Hepatocyte (in vitro differentiated cells): Measurements from ENCODE around the gene SH3BGRL2. TPM values are rescaled to one million over a fixed set of nuclear protein-coding genes. Genes with fewer than 3 reads are reported as not detected.

Source experiments
- DNase-seq: peaks from one replicate; pipeline ENCODE4 v3.0.0-alpha.2; 2016; ENCODE audit warnings: low spot score
- H2AFZ ChIP-seq: fragments of 200-600 bp; sonication (generic); 2 replicates; pipeline ENCODE4 v1.6.0; 2016; ENCODE audit warnings: antibody characterized with exemption, mild to moderate bottlenecking
- H3K27ac ChIP-seq: fragments of 200-600 bp; sonication (generic); 2 replicates; pipeline ENCODE4 v1.5.1; 2016; ENCODE audit warnings: mild to moderate bottlenecking
- H3K27me3 ChIP-seq: fragments of 200-600 bp; sonication (generic); 2 replicates; pipeline ENCODE4 v1.6.1; 2016
- H3K36me3 ChIP-seq: fragments of 200-600 bp; sonication (generic); replicated peaks from 2 replicates; pipeline ENCODE4 v1.5.1; 2016; ENCODE audit warnings: low read depth; ENCODE audit not compliant: insufficient read depth
- H3K4me1 ChIP-seq: fragments of 200-600 bp; sonication (generic); 2 replicates; pipeline ENCODE4 v1.5.1; 2016; ENCODE audit warnings: mild to moderate bottlenecking, moderate library complexity; ENCODE audit not compliant: insufficient read depth
- H3K4me2 ChIP-seq: fragments of 200-600 bp; sonication (generic); 2 replicates; pipeline ENCODE4 v1.6.0; 2016
- H3K4me3 ChIP-seq: fragments of 200-600 bp; sonication (generic); 2 replicates; pipeline ENCODE4 v1.5.1; 2016; ENCODE audit warnings: mild to moderate bottlenecking
- H3K79me2 ChIP-seq: fragments of 200-600 bp; sonication (generic); 2 replicates; pipeline ENCODE4 v1.6.0; 2017; ENCODE audit warnings: mild to moderate bottlenecking
- H3K9me2 ChIP-seq: fragments of 200-600 bp; sonication (generic); replicated peaks from 2 replicates; pipeline ENCODE4 v1.6.0; 2017; ENCODE audit warnings: mild to moderate bottlenecking; ENCODE audit not compliant: insufficient read depth
- H3K9me3 ChIP-seq: fragments of 200-600 bp; sonication (generic); 2 replicates; pipeline ENCODE4 v1.5.1; 2016; ENCODE audit warnings: low read depth, mild to moderate bottlenecking
- H4K20me1 ChIP-seq: fragments of 200-600 bp; sonication (generic); 2 replicates; pipeline ENCODE4 v1.6.0; 2016; ENCODE audit warnings: mild to moderate bottlenecking; ENCODE audit not compliant: insufficient read depth, poor library complexity, severe bottlenecking
- CTCF ChIP-seq: fragments of 200-600 bp; sonication (generic); IDR thresholded peaks from 2 replicates; pipeline ENCODE4 v1.5.1; 2016; ENCODE audit warnings: antibody characterized with exemption, mild to moderate bottlenecking; ENCODE audit not compliant: poor library complexity
- EZH2 ChIP-seq: fragments of 200-600 bp; sonication (generic); IDR thresholded peaks from 2 replicates; pipeline ENCODE4 v1.6.1; 2016; ENCODE audit warnings: antibody characterized with exemption, mild to moderate bottlenecking, borderline replicate concordance
- EZH2phosphoT487 ChIP-seq: fragments of 200-600 bp; sonication (generic); IDR thresholded peaks from one replicate; pipeline ENCODE4 v1.6.1; 2018; ENCODE audit warnings: antibody characterized with exemption, mild to moderate bottlenecking, low read depth, moderate library complexity; ENCODE audit not compliant: unreplicated experiment, severe bottlenecking
- WGBS: methylation state at CpG from one replicate; pipeline ENCODE4 v1.1.6; 2016; ENCODE audit warnings: low lambda C conversion rate; ENCODE audit errors: missing lambda C conversion rate; 5-methylcytosine and 5-hydroxymethylcytosine counted together
- polyA plus RNA-seq: library from polyadenylated mRNA; unstranded; fragments of >200 nt; fragmentation: Nextera tagmentation; extraction: Ambion mirVana; gene quantifications from 2 replicates; pipeline ENCODE4 v1.2.1, GENCODE V29; 2016
- total RNA-seq: library from RNA; depleted of rRNA; stranded (reverse); fragments of >200 nt; gene quantifications from 2 replicates; pipeline ENCODE4 v1.2.3, GENCODE V29; 2014

SH3BGRL2 gene
- total and polyA plus RNA-seq, 2 experiments from 2014 or later = 24.1 to 71.4 TPM

GRCh38 chr6:79627422-79627821 is 3.7 kb upstream of the SH3BGRL2 start:
- TF ChIP-seq EZH2 (no peak), CTCF (no peak), EZH2phosphoT487 (no peak)

GRCh38 chr6:79628466-79629288 is 2.5 kb upstream of the SH3BGRL2 start:
- Histone ChIP-seq H3K36me3 (no peaks in the 10 kb centered on the region), H2AFZ (no peak overlapping the region), H3K4me1 (peaks cover 10% of the 10 kb centered on the region), H3K9me2 (no peaks in the 10 kb centered on the region), H3K27ac (no peak overlapping the region), H4K20me1 (peaks cover 7% of the 10 kb centered on the region), H3K9me3 (no peaks in the 10 kb centered on the region), H3K27me3 (no peaks in the 10 kb centered on the region), H3K4me3 (no peak overlapping the region), H3K4me2 (no peak overlapping the region), H3K79me2 (peaks cover 21% of the 10 kb centered on the region)
- DNase-seq = no peak
- WGBS = 76% methylated on average over 5 of the region's 5 CpGs
- TF ChIP-seq EZH2phosphoT487 (no peak), EZH2 (no peak), CTCF (no peak)

More at GRCh38 chr6:79627422-79627821, 3.7 kb upstream of the SH3BGRL2 start:
- no peak overlapping the region for H3K4me3 ChIP-seq
- H3K9me2 ChIP-seq = no peaks in the 10 kb centered on the region
- H3K9me3 ChIP-seq = no peaks in the 10 kb centered on the region
- no peak overlapping the region for H3K4me2 ChIP-seq
- peaks cover 9% of the 10 kb centered on the region for H3K79me2 ChIP-seq
- no peak overlapping the region for H3K27ac ChIP-seq
- peaks cover 7% of the 10 kb centered on the region for H3K4me1 ChIP-seq
- no peak for DNase-seq
- H3K36me3 ChIP-seq = no peaks in the 10 kb centered on the region
- no peaks in the 10 kb centered on the region for H4K20me1 ChIP-seq
- H3K27me3 ChIP-seq = no peaks in the 10 kb centered on the region
- H2AFZ ChIP-seq = no peak overlapping the region

- H3K79me2 ChIP-seq = peaks cover 39% of the 10 kb centered on the region
- TF ChIP-seq EZH2phosphoT487 = no peak
- TF ChIP-seq CTCF = no peak
- TF ChIP-seq EZH2 = no peak
- no peaks in the 10 kb centered on the region for H3K27me3 ChIP-seq
- H3K4me2 ChIP-seq = peak overlapping the region; percentile 86
- no peak for DNase-seq
- peaks cover 8% of the 10 kb centered on the region for H4K20me1 ChIP-seq
- no peaks in the 10 kb centered on the region for H3K9me2 ChIP-seq
- WGBS = 29% methylated on average over 8 of the region's 8 CpGs
- peak overlapping the region; percentile 99 for H3K27ac ChIP-seq
- no peaks in the 10 kb centered on the region for H3K36me3 ChIP-seq
- peaks cover 10% of the 10 kb centered on the region for H3K4me1 ChIP-seq
- peak overlapping the region; percentile 97 for H3K4me3 ChIP-seq
- peak overlapping the region; percentile 97 for H2AFZ ChIP-seq
- H3K9me3 ChIP-seq = no peaks in the 10 kb centered on the region
These were observed 698 bp upstream of the SH3BGRL2 start for GRCh38 chr6:79630380-79630882.
